Loucy (cell line): ENCODE measurements around the gene RAB3GAP1.

Source experiments
- H2AFZ ChIP-seq: fragments of 200-600 bp; sonication (generic); 2 replicates; pipeline ENCODE4 v1.6.0; 2016; ENCODE audit warnings: antibody characterized with exemption, mild to moderate bottlenecking, low read length, moderate library complexity
- H3F3A ChIP-seq: fragments of 200-600 bp; 2 replicates; pipeline ENCODE4 v1.6.0; 2016; ENCODE audit warnings: antibody characterized with exemption, low read depth, mild to moderate bottlenecking
- H3K27me3 ChIP-seq: fragments of 200-600 bp; sonication (generic); 2 replicates; pipeline ENCODE4 v1.6.1; 2014; ENCODE audit warnings: low read length, mild to moderate bottlenecking; ENCODE audit not compliant: insufficient read depth, poor library complexity, severe bottlenecking
- H3K36me3 ChIP-seq: fragments of 200-600 bp; sonication (generic); 2 replicates; pipeline ENCODE4 v1.6.1; 2016; ENCODE audit warnings: low read length; ENCODE audit not compliant: insufficient read depth
- H3K4me1 ChIP-seq: fragments of 200-600 bp; sonication (generic); 2 replicates; pipeline ENCODE4 v1.5.1; 2014; ENCODE audit warnings: low read length, mild to moderate bottlenecking; ENCODE audit not compliant: insufficient read depth, poor library complexity, severe bottlenecking
- H3K4me2 ChIP-seq: fragments of 200-600 bp; sonication (generic); 2 replicates; pipeline ENCODE4 v1.6.0; 2014; ENCODE audit warnings: antibody characterized with exemption, low read length, low read depth, mild to moderate bottlenecking; ENCODE audit not compliant: poor library complexity, severe bottlenecking
- H3K4me3 ChIP-seq: fragments of 200-600 bp; sonication (generic); 2 replicates; pipeline ENCODE4 v1.5.1; 2014; ENCODE audit warnings: low read length, mild to moderate bottlenecking, mixed read lengths; ENCODE audit not compliant: poor library complexity, severe bottlenecking
- H3K79me2 ChIP-seq: fragments of 200-600 bp; sonication (generic); 2 replicates; pipeline ENCODE4 v1.6.1; 2014; ENCODE audit warnings: low read length; ENCODE audit not compliant: insufficient read depth
- H3K9ac ChIP-seq: fragments of 200-600 bp; sonication (generic); 2 replicates; pipeline ENCODE4 v1.6.0; 2014; ENCODE audit warnings: mild to moderate bottlenecking, low read depth, low read length, moderate library complexity; ENCODE audit not compliant: poor library complexity, severe bottlenecking
- H3K9me2 ChIP-seq: fragments of 200-600 bp; sonication (generic); replicated peaks from 2 replicates; pipeline ENCODE4 v1.6.1; 2016; ENCODE audit warnings: low read depth, low read length, mixed read lengths
- H3K9me3 ChIP-seq: fragments of 200-600 bp; sonication (generic); 2 replicates; pipeline ENCODE4 v1.6.1; 2014; ENCODE audit warnings: mild to moderate bottlenecking, antibody characterized with exemption, low read length, low read depth; ENCODE audit not compliant: insufficient read depth
- H4K20me1 ChIP-seq: fragments of 200-600 bp; sonication (generic); 2 replicates; pipeline ENCODE4 v1.6.0; 2014; ENCODE audit warnings: antibody characterized with exemption, low read length, mild to moderate bottlenecking; ENCODE audit not compliant: insufficient read depth, poor library complexity, severe bottlenecking
- CTCF ChIP-seq: fragments of 200-600 bp; sonication (generic); conservative IDR thresholded peaks from 2 replicates; pipeline ENCODE4 v1.5.1; 2014; ENCODE audit warnings: mild to moderate bottlenecking, antibody characterized with exemption, low read length
- EZH2phosphoT487 ChIP-seq: fragments of 200-600 bp; IDR thresholded peaks from 2 replicates; pipeline ENCODE4 v1.6.1; 2018; ENCODE audit warnings: antibody characterized with exemption, mild to moderate bottlenecking, moderate library complexity, borderline replicate concordance

The RAB3GAP1 gene

GRCh38 chr2:135124924-135125886, 73.1 kb downstream of the RAB3GAP1 start:
- Histone ChIP-seq H3K4me2 (no peak overlapping the region), H4K20me1 (no peaks in the 10 kb centered on the region), H2AFZ (no peak overlapping the region), H3K4me1 (no peaks in the 10 kb centered on the region), H3K27me3 (no peaks in the 10 kb centered on the region), H3K36me3 (peaks cover 47% of the 10 kb centered on the region; the same call in 1 of the 2 replicates), H3K79me2 (no peaks in the 10 kb centered on the region), H3F3A (no peaks in the 10 kb centered on the region), H3K9ac (no peak overlapping the region), H3K4me3 (no peak overlapping the region), H3K9me2 (no peaks in the 10 kb centered on the region), H3K9me3 (no peaks in the 10 kb centered on the region)
- TF ChIP-seq EZH2phosphoT487: no peak
- no peak for TF ChIP-seq CTCF

GRCh38 chr2:135125940-135126339, 73.8 kb downstream of the RAB3GAP1 start:
- no peaks in the 10 kb centered on the region for H3K79me2 ChIP-seq
- no peaks in the 10 kb centered on the region for H3K9me2 ChIP-seq
- H3K9me3 ChIP-seq: no peaks in the 10 kb centered on the region
- H3K4me2 ChIP-seq: no peak overlapping the region
- no peaks in the 10 kb centered on the region for H3K4me1 ChIP-seq
- no peak for TF ChIP-seq CTCF
- H3K4me3 ChIP-seq: no peak overlapping the region
- H3K36me3 ChIP-seq: peaks cover 53% of the 10 kb centered on the region; the same call in 1 of the 2 replicates
- H3F3A ChIP-seq: no peaks in the 10 kb centered on the region
- no peaks in the 10 kb centered on the region for H4K20me1 ChIP-seq
- H3K9ac ChIP-seq: no peak overlapping the region
- H3K27me3 ChIP-seq: no peaks in the 10 kb centered on the region
- H2AFZ ChIP-seq: no peak overlapping the region

GRCh38 chr2:135130751-135131150, 78.7 kb downstream of the RAB3GAP1 start:
- Histone ChIP-seq H3K4me3 (no peak overlapping the region), H3K4me1 (no peaks in the 10 kb centered on the region), H3K36me3 (peaks cover 66% of the 10 kb centered on the region; the same call in 1 of the 2 replicates), H4K20me1 (no peaks in the 10 kb centered on the region), H3F3A (no peaks in the 10 kb centered on the region), H2AFZ (no peak overlapping the region), H3K4me2 (no peak overlapping the region), H3K9me2 (no peaks in the 10 kb centered on the region), H3K27me3 (no peaks in the 10 kb centered on the region), H3K79me2 (no peaks in the 10 kb centered on the region), H3K9me3 (no peaks in the 10 kb centered on the region), H3K9ac (no peak overlapping the region)
- TF ChIP-seq CTCF (no peak), EZH2phosphoT487 (no peak)
